Right atrium auricular region (tissue), 2 donors: Measurements from ENCODE around the gene LIME1. TPM values are rescaled to one million over a fixed set of nuclear protein-coding genes. Genes with fewer than 3 reads are reported as not detected.

Experiments used
- DNase-seq: peaks from one replicate; pipeline ENCODE4 v3.0.0-alpha.2; 2019; ENCODE audit warnings: low spot score
- H3K27ac ChIP-seq, 2 donors: fragments of 200-600 bp; sonication (generic); 1 replicate in 1 of 2; 2 replicates in 1 of 2; pipeline ENCODE4 v1.5.1; 2016 to 2019
- H3K27me3 ChIP-seq, 2 donors: fragments of 200-600 bp; sonication (generic); one replicate each; pipeline versions ENCODE4 v1.5.1 to v1.6.0; 2017 to 2019
- H3K36me3 ChIP-seq: fragments of 200-600 bp; sonication (generic); one replicate; pipeline ENCODE4 v1.5.1; 2016
- H3K4me1 ChIP-seq, 2 donors: fragments of 200-600 bp; sonication (generic); one replicate each; pipeline versions ENCODE4 v1.5.1 to v1.6.0; 2017 to 2019
- H3K4me3 ChIP-seq, 2 donors: fragments of 200-600 bp; sonication (generic); 1 replicate in 1 of 2; 2 replicates in 1 of 2; pipeline ENCODE4 v1.5.1; 2017 to 2019; ENCODE audit warnings: mild to moderate bottlenecking in 1 of 2, moderate library complexity in 1 of 2
- H3K9me3 ChIP-seq, 2 donors: fragments of 200-600 bp; sonication (generic); one replicate each; pipeline ENCODE4 v1.5.1; 2019
- CTCF ChIP-seq, 2 donors: fragments of 200-600 bp; sonication (generic); IDR thresholded peaks; one replicate each; pipeline ENCODE4 v1.5.1; 2019; ENCODE audit warnings: antibody characterized with exemption in 2 of 2
- total RNA-seq, 2 donors: library from RNA; depleted of rRNA; stranded (reverse); fragments of >200 nt; gene quantifications; one replicate each; pipeline ENCODE4 v1.1.0, GENCODE V29; 2016

The LIME1 gene
- total RNA-seq, 2 donors from 2014 or later: 2.4 to 2.5 TPM

GRCh38 chr20:63706852-63707557 is 29.5 kb upstream of the LIME1 start:
- H3K36me3 ChIP-seq: peaks cover 35% of the 10 kb centered on the region
- TF ChIP-seq CTCF (IDR thresholded peaks at IDR 0.05): no peak
- H3K27me3 ChIP-seq: no peaks in the 10 kb centered on the region
- H3K27ac ChIP-seq: peak overlapping the region; percentile 88 to 92
- peaks cover 0 to 29% of the 10 kb centered on the region in 2 donors for H3K4me1 ChIP-seq
- peak overlapping the region; percentile 81 to 96 for H3K4me3 ChIP-seq
- DNase-seq: no peak
- no peaks in the 10 kb centered on the region for H3K9me3 ChIP-seq

GRCh38 chr20:63707558-63708300 is 28.7 kb upstream of the LIME1 start, which contains the start of the genes ARFRP1 and ZGPAT:
Gene ARFRP1 (minus strand): TSS chr20:63707976. CDS start chr20:63707091, 885 bp downstream.
Gene ZGPAT (plus strand): TSS chr20:63708039. CDS start chr20:63708581, 542 bp downstream.
- Histone ChIP-seq H3K4me3 (peak within 1 kb of the TSS; percentile 81 to 96), H3K9me3 (no peaks in the 10 kb centered on the region), H3K36me3 (peaks cover 43% of the 10 kb centered on the region), H3K4me1 (peaks cover 0 to 29% of the 10 kb centered on the region in 2 donors), H3K27me3 (no peaks in the 10 kb centered on the region), H3K27ac (peak within 1 kb of the TSS; percentile 88 to 92)
- peak in 1 of 2 donors; percentile 25 for TF ChIP-seq CTCF (IDR thresholded peaks at IDR 0.05)
- peak; percentile 85 for DNase-seq

- Histone ChIP-seq H3K9me3 (no peaks in the 10 kb centered on the region), H3K36me3 (peaks cover 44% of the 10 kb centered on the region), H3K27me3 (no peaks in the 10 kb centered on the region), H3K4me3 (peak overlapping the region; percentile 81 to 96), H3K27ac (peak overlapping the region; percentile 88 to 92), H3K4me1 (peaks cover 0 to 29% of the 10 kb centered on the region in 2 donors)
- no peak for TF ChIP-seq CTCF (IDR thresholded peaks at IDR 0.05)
- DNase-seq: no peak
Measured at GRCh38 chr20:63708301-63709148, 27.9 kb upstream of the LIME1 start.

GRCh38 chr20:63709149-63709527 is 27.3 kb upstream of the LIME1 start:
- Histone ChIP-seq H3K27ac (no peak overlapping the region), H3K36me3 (peaks cover 38% of the 10 kb centered on the region), H3K27me3 (no peaks in the 10 kb centered on the region), H3K4me3 (peak overlapping the region in 1 of 2 donors; percentile 96), H3K4me1 (peaks cover 0 to 29% of the 10 kb centered on the region in 2 donors), H3K9me3 (no peaks in the 10 kb centered on the region)
- no peak for TF ChIP-seq CTCF (IDR thresholded peaks at IDR 0.05)
- no peak for DNase-seq

- H3K36me3 ChIP-seq: peaks cover 28% of the 10 kb centered on the region
- TF ChIP-seq CTCF (IDR thresholded peaks at IDR 0.05): no peak
- H3K4me3 ChIP-seq: no peak overlapping the region
- no peaks in the 10 kb centered on the region for H3K27me3 ChIP-seq
- H3K27ac ChIP-seq: no peak overlapping the region
- H3K9me3 ChIP-seq: peaks cover 0 to 12% of the 10 kb centered on the region in 2 donors
- no peak for DNase-seq
- peaks cover 0 to 25% of the 10 kb centered on the region in 2 donors for H3K4me1 ChIP-seq
Measured at GRCh38 chr20:63711085-63711645, 25.3 kb upstream of the LIME1 start.
